ENCODE measurements around the gene CLCN7. TPM values are rescaled to one million over a fixed set of nuclear protein-coding genes. Genes with fewer than 3 reads are reported as not detected.

Gene CLCN7
- total RNA-seq, 2 donors from 2014 or later, result 27.2 to 115 TPM

GRCh38 chr16:1508494-1509187 is 33.8 kb upstream of the CLCN7 start:
- Histone ChIP-seq H3K27ac (no peak overlapping the region), H3K4me1 (no peaks in the 10 kb centered on the region), H3K36me3 (replicated peaks in 1 of 2; ENCODE audit: insufficient read depth in 1 of 2, low read depth in 2 of 2) (peaks cover 0 to 2% of the 10 kb centered on the region in 2 donors), H3K9me3 (no peaks in the 10 kb centered on the region), H3K4me3 (no peak overlapping the region), H3K27me3 (no peaks in the 10 kb centered on the region)
- no peak for TF ChIP-seq CTCF (IDR thresholded peaks at IDR 0.05)
- no peak for TF ChIP-seq POLR2A (IDR thresholded peaks at IDR 0.05)
- intact Hi-C loops (cut with DNase I), result no loop called here
- DNase-seq, result no peak
- WGBS, 2 donors, result 85% methylated on average over 23 of the region's 24 CpGs; no CpG with 5 or more reads in 1 of the 2 donors
- ATAC-seq, result no peak

GRCh38 chr16:1506494-1507213 is 31.8 kb upstream of the CLCN7 start:
- Histone ChIP-seq H3K27ac (no peak overlapping the region), H3K36me3 (replicated peaks in 1 of 2; ENCODE audit: insufficient read depth in 1 of 2, low read depth in 2 of 2) (peaks cover 0 to 5% of the 10 kb centered on the region in 2 donors), H3K4me3 (no peak overlapping the region), H3K9me3 (no peaks in the 10 kb centered on the region), H3K27me3 (no peaks in the 10 kb centered on the region), H3K4me1 (no peaks in the 10 kb centered on the region)
- ATAC-seq (no peak), DNase-seq (peak in 1 of 4 donors; percentile 39)
- WGBS, 2 donors, result 73 to 83% methylated on average over 6 to 34 of the region's 37 CpGs
- intact Hi-C loops (cut with DNase I), result no loop called here
- TF ChIP-seq POLR2A (IDR thresholded peaks at IDR 0.05) (no peak), CTCF (IDR thresholded peaks at IDR 0.05) (no peak)

GRCh38 chr16:1505912-1506311 is 31.1 kb upstream of the CLCN7 start:
- DNase-seq, result no peak
- no peak for TF ChIP-seq POLR2A (IDR thresholded peaks at IDR 0.05)
- TF ChIP-seq CTCF (IDR thresholded peaks at IDR 0.05), result no peak
- Histone ChIP-seq H3K27me3 (no peaks in the 10 kb centered on the region), H3K36me3 (replicated peaks in 1 of 2; ENCODE audit: insufficient read depth in 1 of 2, low read depth in 2 of 2) (peaks cover 0 to 6% of the 10 kb centered on the region in 2 donors), H3K27ac (no peak overlapping the region), H3K9me3 (no peaks in the 10 kb centered on the region), H3K4me3 (no peak overlapping the region), H3K4me1 (no peaks in the 10 kb centered on the region)
- WGBS, 2 donors, result 89% methylated on average over 19 of the region's 22 CpGs; no CpG with 5 or more reads in 1 of the 2 donors
- ATAC-seq, result no peak
- intact Hi-C loops (cut with DNase I), result no loop called here

- Histone ChIP-seq H3K4me1 (no peaks in the 10 kb centered on the region), H3K36me3 (replicated peaks in 1 of 2; ENCODE audit: insufficient read depth in 1 of 2, low read depth in 2 of 2) (peaks cover 0 to 6% of the 10 kb centered on the region in 2 donors), H3K27me3 (no peaks in the 10 kb centered on the region), H3K27ac (no peak overlapping the region), H3K9me3 (no peaks in the 10 kb centered on the region), H3K4me3 (no peak overlapping the region)
- ATAC-seq, result no peak
- DNase-seq, result no peak
- no peak for TF ChIP-seq CTCF (IDR thresholded peaks at IDR 0.05)
- no peak for TF ChIP-seq POLR2A (IDR thresholded peaks at IDR 0.05)
- WGBS, 2 donors, result 93 to 100% methylated on average over 2 to 37 of the region's 37 CpGs
- intact Hi-C loops (cut with DNase I), result no loop called here
These were observed 30.4 kb upstream of the CLCN7 start for GRCh38 chr16:1505073-1505844.

Measured in body of pancreas (tissue), 4 donors.